GM18868 (cell line): ENCODE results near the gene NRROS.
"Not testable (repeated sequence)": the region's sequence is repeated elsewhere in the genome, so short reads cannot be mapped to it uniquely, and the experiment has no call there.

Experiments
- ATAC-seq: cut with Tn5 transposase; IDR thresholded peaks from one replicate; pipeline ENCODE4 v1.9.1; 2021; ENCODE audit warnings: mild to moderate bottlenecking, moderate library complexity; ENCODE audit not compliant: unreplicated experiment

NRROS gene

GRCh38 chr3:196624067-196624790 lies 15.3 kb upstream of the NRROS start:
- no peak for ATAC-seq

DNA sequence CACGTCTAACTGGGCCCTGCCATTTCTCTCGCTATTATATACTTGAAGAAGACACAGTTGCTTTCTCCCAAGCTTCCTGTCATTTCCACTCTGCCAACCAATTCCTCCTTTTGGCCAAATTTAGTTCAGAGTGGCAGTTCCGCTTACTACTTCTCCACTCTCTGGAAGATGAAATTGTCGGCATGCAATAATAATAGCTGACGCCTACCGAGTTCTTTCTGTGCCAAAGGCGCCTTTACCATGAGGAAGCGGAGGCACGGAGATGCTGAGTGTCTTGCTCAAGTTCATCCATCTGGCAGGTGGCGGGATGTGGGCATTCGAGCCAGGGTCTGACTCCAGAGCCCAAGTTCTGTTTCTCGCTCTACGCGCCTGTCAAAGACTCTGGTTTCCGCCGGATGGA lies 14.6 kb upstream of the NRROS start:
- no peak for ATAC-seq

GRCh38 chr3:196625331-196625730 lies 14.2 kb upstream of the NRROS start:
- ATAC-seq = no peak

GRCh38 chr3:196627918-196628231 lies 11.6 kb upstream of the NRROS start:
- no peak for ATAC-seq

DNA sequence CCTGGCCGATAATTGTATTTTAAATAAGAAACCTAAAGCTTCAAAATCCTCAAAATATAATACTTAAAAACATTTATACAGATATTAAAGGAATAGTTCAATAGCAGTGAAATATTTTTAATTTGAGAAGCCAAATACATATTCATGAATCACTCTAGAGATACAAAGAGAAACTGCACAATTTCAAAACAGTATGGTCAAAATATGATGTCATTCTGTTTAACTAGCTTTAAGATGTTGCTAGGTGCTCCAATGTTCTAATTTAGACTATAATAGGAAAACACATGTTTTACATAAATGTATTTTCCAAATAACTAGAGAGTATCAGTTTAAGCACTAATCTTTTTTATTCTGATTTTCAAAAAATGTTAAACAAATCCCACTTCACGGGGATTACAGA lies 10.3 kb upstream of the NRROS start:
- ATAC-seq = no peak

DNA sequence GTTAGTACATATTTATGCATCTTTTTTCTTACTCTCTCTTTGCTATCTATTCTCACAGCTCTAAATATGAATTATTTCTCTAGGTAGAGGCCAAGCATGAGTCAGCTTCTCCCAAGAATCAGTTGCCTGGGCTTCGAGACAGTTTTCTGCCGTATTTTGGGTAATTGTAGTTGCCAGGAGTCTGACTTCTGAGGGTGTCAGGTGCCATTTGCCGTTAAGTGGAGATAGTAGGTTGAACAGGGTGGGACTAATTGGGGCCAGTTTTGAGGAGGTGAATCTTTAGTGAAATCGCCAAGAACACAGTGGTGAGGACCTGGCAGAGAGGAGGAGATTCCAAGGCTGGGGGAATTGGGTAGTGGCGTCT lies 7.8 kb upstream of the NRROS start:
- ATAC-seq = no peak

- peak; percentile 71 for ATAC-seq
Observed at GRCh38 chr3:196632046-196632751, 7.3 kb upstream of the NRROS start.

GRCh38 chr3:196633555-196634151 lies 5.8 kb upstream of the NRROS start:
- ATAC-seq = no peak

GRCh38 chr3:196634224-196634623 lies 5.3 kb upstream of the NRROS start:
- no peak for ATAC-seq

- no peak for ATAC-seq
Observed at GRCh38 chr3:196634829-196635228, 4.7 kb upstream of the NRROS start.

DNA sequence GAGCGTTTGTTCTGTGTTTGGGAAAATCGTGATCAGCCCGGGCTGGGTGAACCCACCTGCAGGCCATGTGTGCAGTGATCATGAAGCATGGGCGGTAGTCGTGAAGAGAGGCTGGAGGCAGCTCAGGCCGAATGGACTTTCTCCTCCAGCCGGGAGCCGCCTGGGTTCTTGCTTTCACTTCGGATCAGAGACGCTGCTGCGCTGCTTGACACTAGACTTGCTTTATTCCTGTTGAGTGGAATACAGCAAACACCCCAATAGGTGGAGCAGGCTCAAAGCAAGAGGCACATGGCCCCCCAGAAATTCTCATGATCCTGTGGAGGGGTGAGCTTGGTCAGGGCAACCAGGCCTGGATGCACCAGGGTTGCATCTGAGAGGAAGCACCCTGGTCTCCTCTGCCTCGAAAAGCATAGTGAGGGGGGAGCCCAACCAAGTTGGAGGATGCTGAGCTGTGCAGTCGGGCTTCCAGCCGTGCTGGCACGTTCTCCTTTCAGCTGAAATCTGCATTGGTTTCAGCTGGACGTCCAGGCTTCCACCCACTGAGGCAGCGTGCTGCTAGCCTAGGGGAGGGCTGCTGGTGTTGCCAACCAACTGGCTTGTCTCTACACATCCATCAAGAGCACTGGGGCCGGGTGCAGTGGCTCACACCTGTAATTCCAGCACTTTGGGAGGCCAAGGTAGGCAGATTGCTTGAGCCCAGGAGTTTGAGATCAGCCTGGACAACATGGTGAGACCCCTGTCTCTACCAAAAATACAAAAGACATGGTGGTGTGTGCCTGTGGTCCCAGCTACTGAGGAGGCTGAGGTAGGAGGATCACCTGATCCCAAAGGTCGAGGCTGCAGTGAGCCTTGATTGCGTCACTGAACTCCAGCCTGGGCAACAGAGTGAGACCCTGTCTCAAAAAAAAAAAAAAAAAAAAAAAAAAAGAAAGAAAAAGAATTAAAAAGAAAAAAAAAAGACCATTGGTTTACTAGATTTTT lies 2.8 kb upstream of the NRROS start:
- no peak for ATAC-seq

GRCh38 chr3:196637941-196638340 lies 1.6 kb upstream of the NRROS start:
- ATAC-seq = not testable (repeated sequence)

- no peak for ATAC-seq
Observed at GRCh38 chr3:196638861-196639482, 522 bp upstream of the NRROS start.

DNA sequence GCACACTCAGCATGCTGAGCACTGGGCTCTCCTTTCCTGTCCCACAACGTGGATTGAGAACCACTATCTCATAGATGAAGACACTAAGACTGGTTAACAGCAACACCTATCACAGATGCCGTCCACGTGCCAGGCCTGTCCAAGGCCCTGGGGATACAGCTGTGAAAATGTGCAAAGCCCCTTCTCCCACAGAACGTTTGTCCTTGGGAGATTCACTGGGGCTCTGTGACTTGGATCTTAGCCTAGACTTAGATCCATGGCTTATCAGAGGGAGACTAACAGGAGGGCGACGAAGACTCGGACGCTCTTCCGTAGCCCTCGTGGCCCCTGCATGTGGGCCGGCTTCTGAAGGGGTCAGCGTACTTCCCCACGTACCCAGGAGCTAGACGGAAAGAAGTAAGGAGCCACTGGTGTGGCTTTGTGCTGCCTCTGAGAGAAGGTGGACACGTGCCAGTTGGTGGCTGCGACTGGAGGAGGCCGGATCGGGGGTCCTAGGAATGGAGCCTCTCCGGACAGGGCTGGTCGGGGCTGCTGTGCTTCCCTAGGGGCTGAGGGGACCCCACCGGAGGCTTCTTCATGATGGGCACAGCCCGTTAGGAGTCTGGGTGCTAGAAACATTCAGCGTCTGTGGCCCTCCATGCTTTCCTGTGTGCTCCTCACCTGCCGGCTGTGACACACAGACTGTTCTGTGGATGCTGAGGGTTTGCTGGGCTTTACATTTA lies 964 bp downstream of the NRROS start:
- no peak for ATAC-seq

DNA sequence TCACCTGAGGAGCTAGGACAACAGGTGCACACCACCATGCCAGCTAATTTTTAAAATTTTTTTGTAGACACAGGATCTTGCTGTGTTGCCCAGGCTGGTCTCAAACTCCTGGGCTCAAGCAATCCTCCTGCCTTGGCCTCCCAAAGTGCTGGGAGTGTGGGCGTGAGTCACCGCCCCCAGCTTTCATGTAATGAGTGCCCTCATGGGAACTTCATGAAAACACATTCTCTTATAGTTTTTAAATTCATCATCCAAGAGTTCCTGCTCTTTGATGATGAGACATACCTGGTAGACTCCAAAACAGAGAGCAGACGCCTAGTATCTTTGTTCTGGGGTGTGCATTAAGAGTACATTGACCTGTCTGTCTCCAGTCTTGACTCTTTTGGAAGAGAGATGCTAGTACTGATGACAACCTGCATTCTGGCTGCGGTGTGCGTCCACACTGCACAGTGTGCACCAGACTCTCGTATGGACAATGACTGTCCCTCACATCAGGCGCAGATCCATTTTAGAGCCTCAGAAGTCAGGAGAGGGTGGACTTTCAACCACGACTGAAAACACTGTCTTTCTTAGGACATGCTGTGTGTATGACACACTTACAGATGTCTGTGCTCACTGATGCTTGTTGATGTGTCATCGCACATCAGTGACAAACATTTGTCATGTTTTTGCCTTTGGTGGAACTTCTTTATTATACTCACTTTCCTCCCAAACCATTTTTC lies 2.0 kb downstream of the NRROS start:
- ATAC-seq = no peak

DNA sequence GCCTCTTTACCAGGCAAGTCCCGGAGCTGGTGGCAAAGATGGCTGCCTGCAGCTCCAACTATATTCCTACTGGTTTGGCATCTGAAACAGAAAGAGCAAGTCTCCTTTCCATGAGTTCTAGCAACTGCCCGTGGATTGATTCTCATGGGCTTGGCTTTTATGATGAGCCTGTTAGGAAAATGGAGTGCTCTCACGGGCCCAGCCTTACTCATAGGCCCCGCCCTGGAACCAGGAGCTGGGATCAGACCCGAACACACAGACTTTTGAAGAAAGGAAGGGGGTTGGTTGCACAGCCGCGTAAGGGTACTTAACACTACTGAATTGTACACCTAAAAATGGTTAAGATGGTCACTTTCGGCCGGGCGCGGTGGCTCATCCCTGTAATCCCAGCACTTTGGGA lies 2.9 kb downstream of the NRROS start:
- no peak for ATAC-seq

GRCh38 chr3:196643201-196643749 lies 3.8 kb downstream of the NRROS start:
- ATAC-seq = peak; percentile 77

DNA sequence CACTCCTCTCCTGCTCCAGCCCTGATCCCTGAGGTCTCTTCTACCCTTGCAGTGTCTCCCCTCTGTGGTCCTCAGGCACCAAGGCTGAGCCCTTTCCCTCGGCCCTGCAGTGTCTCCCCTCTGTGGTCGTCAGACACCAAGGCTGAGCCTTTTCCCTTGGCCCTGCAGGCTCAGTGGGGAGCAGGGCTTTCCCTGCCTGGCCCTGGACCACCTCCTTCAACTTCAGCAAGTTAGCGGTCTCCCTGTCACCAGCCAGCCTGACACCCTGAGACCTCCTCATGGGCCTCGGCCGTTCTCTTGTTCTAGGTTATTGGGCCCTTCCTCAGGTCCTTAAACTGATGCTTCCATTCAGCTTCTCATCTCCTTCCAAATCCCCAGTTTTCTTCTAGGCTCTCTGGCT lies 4.3 kb downstream of the NRROS start:
- ATAC-seq = no peak

GRCh38 chr3:196645096-196645495 lies 5.6 kb downstream of the NRROS start:
- ATAC-seq = no peak
